ENCODE results near the gene LAMA3.

DNA sequence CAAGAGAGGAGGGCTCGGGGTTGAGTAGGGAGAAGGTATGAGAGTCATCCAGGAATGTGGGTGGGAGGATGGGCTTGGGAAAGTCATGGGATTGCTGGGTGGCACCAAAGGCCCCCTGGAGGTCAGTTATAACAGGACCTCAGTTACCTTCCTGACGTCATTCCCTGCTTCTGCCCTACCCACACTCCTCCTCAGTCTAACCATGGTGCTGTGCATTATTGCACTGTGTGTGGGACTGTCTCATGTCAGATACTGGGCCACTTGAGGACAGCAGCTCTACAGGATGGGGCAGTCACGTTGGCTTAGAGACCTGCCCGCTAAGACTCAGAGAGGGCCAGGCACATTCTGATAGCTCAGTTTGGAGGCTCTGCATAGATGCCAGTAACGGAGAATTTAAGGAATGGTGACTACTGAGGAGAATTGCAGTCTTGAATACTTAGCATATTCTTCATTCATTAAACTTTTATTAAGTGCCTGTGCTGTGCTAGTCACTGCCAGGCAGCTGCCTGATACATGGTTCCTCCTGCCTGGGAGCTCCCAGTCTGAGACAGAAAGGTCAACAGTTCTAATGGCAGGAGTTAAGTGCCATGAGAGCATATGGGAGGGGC is 90.5 kb downstream of the LAMA3 start:
- TF ChIP-seq, protein P1, sequence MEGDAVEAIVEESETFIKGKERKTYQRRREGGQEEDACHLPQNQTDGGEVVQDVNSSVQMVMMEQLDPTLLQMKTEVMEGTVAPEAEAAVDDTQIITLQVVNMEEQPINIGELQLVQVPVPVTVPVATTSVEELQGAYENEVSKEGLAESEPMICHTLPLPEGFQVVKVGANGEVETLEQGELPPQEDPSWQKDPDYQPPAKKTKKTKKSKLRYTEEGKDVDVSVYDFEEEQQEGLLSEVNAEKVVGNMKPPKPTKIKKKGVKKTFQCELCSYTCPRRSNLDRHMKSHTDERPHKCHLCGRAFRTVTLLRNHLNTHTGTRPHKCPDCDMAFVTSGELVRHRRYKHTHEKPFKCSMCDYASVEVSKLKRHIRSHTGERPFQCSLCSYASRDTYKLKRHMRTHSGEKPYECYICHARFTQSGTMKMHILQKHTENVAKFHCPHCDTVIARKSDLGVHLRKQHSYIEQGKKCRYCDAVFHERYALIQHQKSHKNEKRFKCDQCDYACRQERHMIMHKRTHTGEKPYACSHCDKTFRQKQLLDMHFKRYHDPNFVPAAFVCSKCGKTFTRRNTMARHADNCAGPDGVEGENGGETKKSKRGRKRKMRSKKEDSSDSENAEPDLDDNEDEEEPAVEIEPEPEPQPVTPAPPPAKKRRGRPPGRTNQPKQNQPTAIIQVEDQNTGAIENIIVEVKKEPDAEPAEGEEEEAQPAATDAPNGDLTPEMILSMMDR (IDR thresholded peaks at IDR 0.05) = no peak
- no peak for TF ChIP-seq EZH2phosphoT487 (IDR thresholded peaks at IDR 0.05)
- TF ChIP-seq EZH2 (IDR thresholded peaks at IDR 0.05) = no peak

All from neural progenitor cell (in vitro differentiated cells).